CD4-positive, alpha-beta memory T cell (primary cell): Measurements from ENCODE around the gene MRPL4. TPM values are rescaled to one million over a fixed set of nuclear protein-coding genes. Genes with fewer than 3 reads are reported as not detected.

Experiments
- CTCF ChIA-PET: fragments of 350-600 bp; sonication (Branson Sonifier 250); formaldehyde crosslinking; loops from one replicate; lab custom pipeline; 2021; ENCODE audit warnings: inconsistent platforms; ENCODE audit not compliant: partially characterized antibody; lab: Charles Lee
- POLR2A ChIA-PET: fragments of 350-600 bp; sonication (Branson Sonifier 250); formaldehyde crosslinking; loops from one replicate; lab custom pipeline; 2021; ENCODE audit not compliant: partially characterized antibody; lab: Charles Lee
- DNase-seq, 5 donors: peaks; one replicate each; pipeline versions ENCODE4 v3.0.0 to v3.0.0-alpha.2; 2020 to 2022; ENCODE audit warnings: mixed read lengths in 1 of 5
- H3K27ac ChIP-seq: one replicate; pipeline ENCODE4 v1.7.0; 2013; ENCODE audit warnings: low read depth, low read length
- H3K27me3 ChIP-seq: 2 replicates; pipeline ENCODE4 v1.7.0; 2013; ENCODE audit warnings: mild to moderate bottlenecking, low read length, moderate library complexity; ENCODE audit not compliant: insufficient read depth
- H3K36me3 ChIP-seq: 2 replicates; pipeline ENCODE4 v1.7.0; 2013; ENCODE audit warnings: mild to moderate bottlenecking, low read length, moderate library complexity; ENCODE audit not compliant: insufficient read depth
- H3K4me1 ChIP-seq: 2 replicates; pipeline ENCODE4 v1.7.0; 2013; ENCODE audit warnings: mild to moderate bottlenecking, low read length, moderate library complexity; ENCODE audit not compliant: insufficient read depth
- H3K4me3 ChIP-seq, 2 donors: one replicate each; pipeline ENCODE4 v1.7.0; 2013; ENCODE audit warnings: low read length in 2 of 2, mild to moderate bottlenecking in 1 of 2
- H3K9me3 ChIP-seq, 2 donors: one replicate each; pipeline ENCODE4 v1.7.0; 2013; ENCODE audit warnings: low read length in 2 of 2, control low read depth in 1 of 2; ENCODE audit not compliant: control insufficient read depth in 1 of 2
- H3K27ac Mint-ChIP-seq, 7 donors: one replicate each; pipeline ENCODE4 v1.8.0; 2020 to 2021; ENCODE audit warnings: mixed read lengths in 7 of 7, mild to moderate bottlenecking in 6 of 7, inconsistent platforms in 3 of 7, moderate library complexity in 3 of 7
- H3K27me3 Mint-ChIP-seq, 2 donors: one replicate each; pipeline ENCODE4 v1.8.0; 2020 to 2021; ENCODE audit warnings: mixed read lengths in 2 of 2
- H3K36me3 Mint-ChIP-seq, 2 donors: one replicate each; pipeline ENCODE4 v1.8.0; 2020 to 2021; ENCODE audit warnings: mixed read lengths in 2 of 2, inconsistent platforms in 1 of 2, mild to moderate bottlenecking in 1 of 2
- H3K4me1 Mint-ChIP-seq, 4 donors: one replicate each; pipeline ENCODE4 v1.8.0; 2020 to 2021; ENCODE audit warnings: mixed read lengths in 4 of 4, mild to moderate bottlenecking in 1 of 4
- H3K4me3 Mint-ChIP-seq, 8 donors: one replicate each; pipeline ENCODE4 v1.8.0; 2020 to 2021; ENCODE audit warnings: mixed read lengths in 8 of 8, mild to moderate bottlenecking in 7 of 8, moderate library complexity in 6 of 8, inconsistent platforms in 3 of 8
- H3K9me3 Mint-ChIP-seq, 8 donors: one replicate each; pipeline ENCODE4 v1.8.0; 2020 to 2021; ENCODE audit warnings: mixed read lengths in 8 of 8, mild to moderate bottlenecking in 5 of 8, inconsistent platforms in 3 of 8, moderate library complexity in 1 of 8
- intact Hi-C: fragments of 100-400 bp; cut with micrococcal nuclease; formaldehyde crosslinking; loops from one replicate; pipeline ENCODE4 v1.15.1; 2023
- polyA plus RNA-seq, 2 donors: library from polyadenylated mRNA; unstranded; fragments of 300-500 nt; fragmentation: Illumina TruSeq; gene quantifications; one replicate each; pipeline ENCODE4 v1.2.3, GENCODE V29; 2021
- total RNA-seq, 2 experiments: library from RNA; stranded (reverse); gene quantifications; one replicate each; pipeline ENCODE4 v1.2.3, GENCODE V29; 2021

MRPL4 gene
- total and polyA plus RNA-seq, 4 experiments from 2014 or later = 28.9 to 44.6 (median 39.9) TPM

DNA sequence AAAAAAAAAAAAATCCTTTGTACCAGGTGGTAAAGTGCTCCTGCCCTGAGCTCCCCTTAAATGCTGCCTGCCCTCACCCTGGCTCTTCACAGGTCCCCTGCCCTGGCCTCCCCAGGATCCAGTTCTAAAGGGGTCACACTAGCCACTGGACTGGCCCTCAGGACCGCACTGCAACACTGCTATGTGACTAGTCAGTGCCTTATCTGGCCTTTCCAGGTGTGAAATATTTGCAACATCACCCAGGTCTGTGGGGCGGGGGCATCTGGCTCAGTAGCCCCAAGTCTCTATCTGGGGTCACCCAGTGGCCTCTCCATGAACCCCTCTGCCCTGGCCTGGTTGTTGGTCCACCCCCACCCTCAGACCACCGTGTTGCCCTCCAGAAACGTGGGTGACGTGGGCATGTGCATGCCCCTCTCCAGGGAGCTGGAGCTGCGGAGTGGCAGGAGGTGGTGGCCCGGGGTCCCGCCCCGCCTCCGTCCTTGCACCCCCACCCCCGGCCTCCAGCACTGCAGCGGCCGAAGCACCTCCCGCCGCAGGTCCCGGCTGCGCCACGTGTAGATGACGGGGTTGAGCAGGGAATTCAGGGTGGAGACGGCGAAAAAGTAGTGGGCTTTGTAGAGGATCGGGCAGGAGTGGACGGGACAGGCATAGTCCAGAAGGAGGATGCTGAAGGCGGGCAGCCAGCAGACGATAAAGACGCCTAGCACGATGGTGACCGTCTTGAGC is 28.4 kb upstream of the MRPL4 start:
- intact Hi-C loops = no loop called here

DNA sequence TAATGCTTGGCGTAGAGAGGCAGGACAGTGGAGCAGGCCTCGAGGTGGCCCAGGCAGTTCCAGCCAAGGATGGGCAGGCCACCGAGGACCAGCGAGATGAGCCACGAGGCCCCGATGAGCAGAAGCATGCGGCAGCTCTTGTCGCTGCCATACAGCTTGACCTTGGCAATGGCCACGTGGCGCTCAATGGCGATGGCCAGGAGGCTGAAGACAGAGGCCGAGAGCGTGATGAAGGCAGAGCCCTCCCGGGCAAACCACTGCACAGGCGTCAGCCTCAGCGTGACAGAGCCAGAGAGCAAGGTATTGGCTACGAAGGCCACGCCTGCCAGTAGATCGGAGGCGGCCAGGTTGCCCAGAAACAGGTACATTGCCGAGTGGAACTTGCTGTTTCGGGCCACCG is 27.7 kb upstream of the MRPL4 start:
- peaks cover 8 to 15% of the 10 kb centered on the region in 2 donors for H3K36me3 Mint-ChIP-seq
- H3K27me3 ChIP-seq = no peaks in the 10 kb centered on the region
- CTCF ChIA-PET = no interaction called here
- H3K27ac Mint-ChIP-seq = peak overlapping the region in 1 of 7 donors; percentile 75
- peaks cover 7 to 35% (median 15%) of the 10 kb centered on the region in 4 donors for H3K4me1 Mint-ChIP-seq
- DNase-seq = no peak
- H3K9me3 ChIP-seq = no peaks in the 10 kb centered on the region
- peaks cover 3% of the 10 kb centered on the region for H3K36me3 ChIP-seq
- H3K27ac ChIP-seq = no peak overlapping the region
- H3K9me3 Mint-ChIP-seq = no peaks in the 10 kb centered on the region
- intact Hi-C loops = no loop called here
- no peak overlapping the region for H3K4me3 ChIP-seq
- H3K4me1 ChIP-seq = peaks cover 22% of the 10 kb centered on the region
- H3K27me3 Mint-ChIP-seq = no peaks in the 10 kb centered on the region
- no peak overlapping the region for H3K4me3 Mint-ChIP-seq
- POLR2A ChIA-PET = interaction anchor here (1.1 kb wide), 1 partner anchor 12 kb away, joined by 3 read pairs; no protein-coding TSS in a partner anchor

More for the DNA sequence above, 28.4 kb upstream of the MRPL4 start:
- H3K4me3 ChIP-seq = no peak overlapping the region
- no peak for DNase-seq
- Mint-ChIP-seq H3K4me3 (no peak overlapping the region), H3K4me1 (peaks cover 7 to 28% (median 11%) of the 10 kb centered on the region in 4 donors), H3K9me3 (no peaks in the 10 kb centered on the region), H3K27me3 (no peaks in the 10 kb centered on the region), H3K36me3 (peaks cover 8 to 15% of the 10 kb centered on the region in 2 donors), H3K27ac (peak overlapping the region in 1 of 7 donors; percentile 43)
- no peaks in the 10 kb centered on the region for H3K27me3 ChIP-seq
- no peaks in the 10 kb centered on the region for H3K9me3 ChIP-seq
- POLR2A ChIA-PET = interaction anchor here (1.1 kb wide), 1 partner anchor 13 kb away, joined by 3 read pairs; no protein-coding TSS in a partner anchor
- H3K4me1 ChIP-seq = peaks cover 20% of the 10 kb centered on the region
- H3K36me3 ChIP-seq = peaks cover 3% of the 10 kb centered on the region
- H3K27ac ChIP-seq = no peak overlapping the region
- CTCF ChIA-PET = interaction anchor here (0.7 kb wide), 2 partner anchors 35 to 56 kb away, joined by 3 to 4 read pairs; no protein-coding TSS in a partner anchor

DNA sequence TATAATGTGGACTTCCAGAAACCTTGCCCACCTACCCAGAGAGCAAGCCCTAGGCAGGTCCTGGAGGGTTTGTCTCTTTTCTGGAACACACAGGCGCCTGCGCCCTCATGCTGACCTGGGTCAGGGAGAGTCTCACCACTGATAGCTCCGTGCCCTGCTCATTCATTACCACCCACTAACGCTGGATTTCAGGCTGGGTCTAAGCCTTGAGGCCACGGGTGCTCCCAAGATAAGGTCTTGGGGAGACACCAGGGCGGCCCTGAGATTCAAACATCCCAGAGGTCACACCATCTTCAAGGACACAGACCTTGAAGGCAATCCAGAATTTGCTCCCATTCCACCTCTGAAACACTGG is 26.0 kb upstream of the MRPL4 start:
- ChIA-PET POLR2A (interaction anchor here (1.3 to 5.8 kb wide), 2 partner anchors 10 to 24 kb away, joined by 5 to 67 read pairs; partner anchors contain the start of gene MRPL4), CTCF (interaction anchor here (0.8 to 8.8 kb wide), 3 partner anchors 24 to 187 kb away, joined by 3 to 132 read pairs (median 3); partner anchors contain the start of gene MRPL4)
- Histone ChIP-seq H3K9me3 (no peaks in the 10 kb centered on the region), H3K36me3 (peaks cover 3% of the 10 kb centered on the region), H3K27me3 (no peaks in the 10 kb centered on the region), H3K4me3 (no peak overlapping the region), H3K4me1 (peaks cover 20% of the 10 kb centered on the region), H3K27ac (no peak overlapping the region)
- H3K4me1 Mint-ChIP-seq = peaks cover 10 to 30% (median 20%) of the 10 kb centered on the region in 4 donors
- no peak for DNase-seq
- H3K27me3 Mint-ChIP-seq = no peaks in the 10 kb centered on the region
- peak overlapping the region in 4 of 7 donors; percentile 17 to 77 (median 42) for H3K27ac Mint-ChIP-seq
- intact Hi-C loops = no loop called here
- peaks cover 8 to 19% of the 10 kb centered on the region in 2 donors for H3K36me3 Mint-ChIP-seq
- no peaks in the 10 kb centered on the region for H3K9me3 Mint-ChIP-seq
- H3K4me3 Mint-ChIP-seq = no peak overlapping the region

DNA sequence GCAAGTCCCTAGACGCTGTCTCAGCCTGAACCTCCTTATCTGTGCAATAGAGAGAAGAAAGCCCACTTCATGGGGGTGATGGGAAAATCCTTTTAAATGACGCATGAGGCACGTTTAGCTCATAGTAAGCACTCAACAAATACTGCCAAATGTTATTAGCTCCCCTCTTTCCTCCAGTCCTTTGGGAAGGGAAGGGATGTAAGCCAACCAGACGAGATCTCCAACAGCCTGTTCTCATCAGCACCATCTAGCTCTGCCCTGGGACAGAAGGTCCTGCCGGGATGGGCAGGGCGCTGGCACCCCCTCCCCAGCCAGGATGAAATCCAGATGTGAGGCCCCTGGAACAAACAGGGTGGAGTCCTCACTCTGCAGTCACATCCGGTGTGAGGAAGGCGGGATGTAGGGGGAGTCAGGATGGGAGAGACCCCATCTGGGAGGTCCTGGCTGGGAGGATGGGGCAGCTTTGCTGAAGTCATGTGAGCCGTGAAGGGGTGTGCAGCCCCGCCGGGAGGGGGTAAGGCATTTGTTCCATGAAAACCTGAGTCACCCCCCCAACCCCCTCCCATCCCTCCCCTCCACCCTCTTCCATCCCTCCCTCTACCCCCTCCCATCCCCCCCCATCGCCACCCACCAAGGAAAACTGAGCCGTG is 25.5 kb upstream of the MRPL4 start:
- H3K4me3 ChIP-seq = no peak overlapping the region
- H3K27ac ChIP-seq = no peak overlapping the region
- no peaks in the 10 kb centered on the region for H3K9me3 Mint-ChIP-seq
- peaks cover 8 to 19% of the 10 kb centered on the region in 2 donors for H3K36me3 Mint-ChIP-seq
- ChIA-PET POLR2A (interaction anchor here (1.3 to 5.8 kb wide), 2 partner anchors 10 to 24 kb away, joined by 5 to 67 read pairs; partner anchors contain the start of gene MRPL4), CTCF (interaction anchor here (1.0 to 8.8 kb wide), 2 partner anchors 24 to 28 kb away, joined by 3 to 132 read pairs; partner anchors contain the start of gene MRPL4)
- DNase-seq = no peak
- no peaks in the 10 kb centered on the region for H3K27me3 ChIP-seq
- peaks cover 3% of the 10 kb centered on the region for H3K36me3 ChIP-seq
- H3K4me3 Mint-ChIP-seq = peak overlapping the region in 1 of 8 donors; percentile 52
- no peaks in the 10 kb centered on the region for H3K9me3 ChIP-seq
- H3K4me1 Mint-ChIP-seq = peaks cover 10 to 30% (median 22%) of the 10 kb centered on the region in 4 donors
- intact Hi-C loops = no loop called here
- peaks cover 20% of the 10 kb centered on the region for H3K4me1 ChIP-seq
- no peaks in the 10 kb centered on the region for H3K27me3 Mint-ChIP-seq
- H3K27ac Mint-ChIP-seq = peak overlapping the region in 4 of 7 donors; percentile 17 to 79 (median 52)

DNA sequence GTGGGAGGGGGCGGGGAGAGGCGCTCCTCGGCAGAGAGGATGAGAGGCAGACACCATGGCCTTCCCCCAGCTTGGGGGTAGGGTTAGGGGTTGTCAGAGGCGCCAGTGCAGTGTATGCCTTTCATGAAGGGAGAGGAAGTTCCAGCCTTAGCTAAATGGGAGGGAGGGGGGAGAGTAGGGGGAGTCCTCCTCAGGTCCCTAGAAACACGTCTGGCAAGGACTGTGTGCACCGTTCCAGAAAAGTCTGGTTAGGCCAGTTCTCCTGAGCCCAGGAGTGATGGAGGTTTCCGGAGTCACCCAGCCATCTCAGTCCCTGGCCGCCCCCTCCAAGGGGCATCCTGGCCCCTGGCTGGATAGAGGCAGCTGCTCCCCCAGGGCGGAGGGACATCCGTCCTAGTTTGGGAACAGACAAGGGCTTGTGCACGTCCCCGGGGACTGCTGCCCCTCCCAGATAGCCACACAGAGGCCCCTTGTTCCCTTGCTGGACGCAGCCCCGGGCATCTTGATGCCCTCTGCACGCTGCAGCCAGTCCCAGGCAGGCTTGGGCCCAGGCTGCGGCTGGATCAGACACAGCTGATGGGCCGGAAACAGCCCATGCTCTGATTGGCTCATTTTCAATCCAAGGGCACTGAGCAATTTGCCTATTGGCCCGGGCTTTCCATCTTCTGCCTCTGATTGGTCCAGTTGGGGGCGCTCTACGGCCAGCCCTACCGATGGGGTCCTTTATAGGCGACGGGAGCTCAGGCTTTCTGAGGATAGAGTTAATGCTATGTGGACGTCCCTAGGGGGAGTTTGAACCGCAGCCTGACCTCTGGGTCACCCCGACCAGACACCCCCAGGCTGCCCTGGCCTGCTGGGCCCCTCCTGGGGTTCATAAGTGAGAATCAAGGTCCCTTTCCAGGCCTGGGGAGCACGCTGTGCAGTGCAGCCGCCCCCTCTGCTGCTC is 24.7 kb upstream of the MRPL4 start:
- Histone ChIP-seq H3K36me3 (peaks cover 3% of the 10 kb centered on the region), H3K27me3 (no peaks in the 10 kb centered on the region), H3K4me3 (no peak overlapping the region), H3K4me1 (peaks cover 20% of the 10 kb centered on the region), H3K9me3 (no peaks in the 10 kb centered on the region), H3K27ac (no peak overlapping the region)
- H3K27me3 Mint-ChIP-seq = no peaks in the 10 kb centered on the region
- ChIA-PET POLR2A (interaction anchor here (1.3 to 5.8 kb wide), 3 partner anchors 9 to 23 kb away, joined by 3 to 67 read pairs (median 5); partner anchors contain the start of gene MRPL4), CTCF (interaction anchor here (1.0 to 8.8 kb wide), 4 partner anchors 23 to 161 kb away, joined by 3 to 132 read pairs (median 4); partner anchors contain the start of gene MRPL4)
- H3K4me3 Mint-ChIP-seq = no peak overlapping the region
- peaks cover 11 to 37% (median 26%) of the 10 kb centered on the region in 4 donors for H3K4me1 Mint-ChIP-seq
- intact Hi-C loops = no loop called here
- peak overlapping the region in 2 of 7 donors; percentile 18 to 42 for H3K27ac Mint-ChIP-seq
- H3K9me3 Mint-ChIP-seq = no peaks in the 10 kb centered on the region
- H3K36me3 Mint-ChIP-seq = peaks cover 8 to 16% of the 10 kb centered on the region in 2 donors
- DNase-seq = no peak

DNA sequence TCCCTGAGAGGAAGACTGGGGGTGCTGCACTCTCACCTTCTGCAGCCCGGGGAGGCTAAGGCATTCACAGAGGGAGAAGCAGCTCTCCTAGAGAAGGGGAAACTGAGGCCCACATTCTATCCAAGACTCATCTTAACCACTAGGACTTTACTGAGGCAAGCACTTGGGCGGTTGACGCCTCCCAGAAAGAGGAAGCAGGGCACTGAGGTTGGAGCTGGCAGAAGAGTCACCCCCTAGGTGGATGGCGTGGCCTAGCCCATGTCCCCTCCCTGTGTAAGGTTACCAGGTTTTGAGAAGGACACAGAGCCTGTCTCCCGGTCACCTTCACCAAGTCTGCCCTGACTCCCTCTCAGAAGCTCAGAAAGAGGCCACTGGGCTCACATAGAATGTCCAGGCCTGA is 23.6 kb upstream of the MRPL4 start:
- Mint-ChIP-seq H3K36me3 (peaks cover 5 to 13% of the 10 kb centered on the region in 2 donors), H3K9me3 (no peaks in the 10 kb centered on the region), H3K27ac (peak overlapping the region in 5 of 7 donors; percentile 22 to 94 (median 57)), H3K4me1 (peaks cover 11 to 40% (median 26%) of the 10 kb centered on the region in 4 donors), H3K27me3 (no peaks in the 10 kb centered on the region), H3K4me3 (peak overlapping the region in 1 of 8 donors; percentile 6)
- Histone ChIP-seq H3K27me3 (no peaks in the 10 kb centered on the region), H3K27ac (no peak overlapping the region), H3K4me3 (no peak overlapping the region), H3K9me3 (no peaks in the 10 kb centered on the region), H3K36me3 (peaks cover 2% of the 10 kb centered on the region), H3K4me1 (peaks cover 20% of the 10 kb centered on the region)
- no peak for DNase-seq
- intact Hi-C loops = no loop called here
- ChIA-PET POLR2A (interaction anchor here (1.4 to 5.8 kb wide), 2 partner anchors 8 to 22 kb away, joined by 3 to 67 read pairs; partner anchors contain the start of gene MRPL4), CTCF (interaction anchor here (0.8 to 8.8 kb wide), 6 partner anchors 8 to 305 kb away, joined by 3 to 132 read pairs (median 4); partner anchors contain the start of gene MRPL4)
